Measurements from ENCODE around the gene ATG14. TPM values are rescaled to one million over a fixed set of nuclear protein-coding genes. Genes with fewer than 3 reads are reported as not detected.

Gene ATG14
- total and polyA plus RNA-seq, 2 of the 8 experiments (the other 6 are each of a cell fraction or from before 2014, with no cell fraction given), result 4.9 to 10.8 TPM

DNA sequence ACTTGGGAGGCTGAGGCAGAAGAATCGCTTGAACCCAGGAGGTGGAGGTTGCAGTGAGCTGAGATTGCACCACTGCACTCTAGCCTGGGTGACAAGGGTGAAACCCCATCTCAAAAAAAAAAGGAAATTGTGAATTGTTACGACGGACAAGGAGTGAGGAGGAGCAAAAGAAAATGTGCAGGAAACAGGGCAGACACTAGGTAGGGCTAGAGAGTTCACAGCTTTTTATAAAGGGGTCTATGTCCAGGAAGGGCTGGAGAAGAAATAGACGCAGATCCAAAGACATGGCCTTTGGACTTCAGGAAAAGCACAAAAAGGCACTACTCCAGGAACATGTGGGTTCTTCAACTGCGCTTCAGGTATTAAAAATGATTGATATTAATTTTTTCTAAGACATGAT is 34.4 kb downstream of the ATG14 start:
- no peak overlapping the region for H2BK5ac ChIP-seq (ENCODE audit: low read depth, low read length)
- H3K36me3 ChIP-seq (ENCODE audit: control insufficient read depth in 2 of 4, insufficient read depth in 4 of 4, low read length in 3 of 4), result peaks cover 7 to 34% (median 27%) of the 10 kb centered on the region in 4 experiments
- H3K14ac ChIP-seq (ENCODE audit: insufficient read length), result no peak overlapping the region
- H2AFZ ChIP-seq (ENCODE audit: low read length), result no peak overlapping the region
- no peaks in the 10 kb centered on the region for H3K4me1 ChIP-seq (replicated peaks in 1 of 4; ENCODE audit: control insufficient read depth in 3 of 4, insufficient read depth in 4 of 4, low read length in 3 of 4)
- no peaks in the 10 kb centered on the region for H3K23me2 ChIP-seq (ENCODE audit: low read depth, low read length)
- H3K79me2 ChIP-seq (ENCODE audit: control insufficient read depth in 1 of 2, insufficient read depth in 2 of 2, low read length in 2 of 2), result no peaks in the 10 kb centered on the region
- no peaks in the 10 kb centered on the region for H3K9me3 ChIP-seq (ENCODE audit: insufficient read depth in 2 of 2, low read depth in 1 of 2, low read length in 1 of 2)
- no peak overlapping the region for H3K18ac ChIP-seq (ENCODE audit: extremely low read depth, low read length)
- FAIRE-seq, result no peak
- H3K4ac ChIP-seq (replicated peaks; ENCODE audit: insufficient read length, low read depth, low read length), result no peak overlapping the region
- peak in 2 of 3 experiments; percentile 8 to 40; a peak in 2 of 4 replicates for TF ChIP-seq CTCF (IDR thresholded peaks at IDR 0.05; ENCODE audit: control extremely low read depth in 1 of 3, insufficient read depth in 1 of 3, low read depth in 1 of 3, low read length in 3 of 3)
- TF ChIP-seq RAD21 (IDR thresholded peaks at IDR 0.05 in 1 of 2, conservative IDR thresholded peaks at IDR 0.05 in 1 of 2; ENCODE audit: low read depth in 2 of 2, low read length in 2 of 2), result peak; percentile 6 to 17; a peak in 1 of 4 replicates
- no peak for TF ChIP-seq CBX8 (IDR thresholded peaks at IDR 0.05; ENCODE audit: borderline replicate concordance, low read depth, low read length)
- TF ChIP-seq POU5F1 (IDR thresholded peaks at IDR 0.05; ENCODE audit: low read depth, low read length), result no peak
- TF ChIP-seq PHF8 (conservative IDR thresholded peaks at IDR 0.05; ENCODE audit: low read depth, low read length), result no peak
- no peak overlapping the region for H2AK5ac ChIP-seq (ENCODE audit: low read depth, low read length)
- H2BK15ac ChIP-seq (ENCODE audit: low read length), result no peak overlapping the region
- no peak overlapping the region for H3K9ac ChIP-seq (replicated peaks in 1 of 4; ENCODE audit: extremely low read depth in 1 of 4, low read depth in 3 of 4, low read length in 3 of 4)
- H3K4me3 ChIP-seq (ENCODE audit: extremely low read depth in 1 of 4, insufficient read depth in 2 of 4, low read depth in 3 of 4, low read length in 4 of 4), result no peak overlapping the region
- H3K56ac ChIP-seq (replicated peaks; ENCODE audit: insufficient read length, low read depth, low read length), result no peak overlapping the region
- no peak overlapping the region for H4K5ac ChIP-seq (ENCODE audit: insufficient read length, low read depth, low read length)
- no peak overlapping the region for H3K23ac ChIP-seq (ENCODE audit: insufficient read length)
- no peak overlapping the region for H2BK12ac ChIP-seq (ENCODE audit: low read depth, low read length)
- no peak overlapping the region for H3K27ac ChIP-seq (ENCODE audit: low read depth, low read length)
- no peak overlapping the region for H3K4me2 ChIP-seq (ENCODE audit: insufficient read depth in 1 of 2, low read depth in 2 of 2, low read length in 2 of 2)
- no peak overlapping the region for H4K91ac ChIP-seq (replicated peaks; ENCODE audit: insufficient read length, low read length)
- H3K27me3 ChIP-seq (replicated peaks in 1 of 4; ENCODE audit: control insufficient read depth in 3 of 4, extremely low read depth in 1 of 4, insufficient read depth in 3 of 4, low read length in 3 of 4), result no peaks in the 10 kb centered on the region
- DNase-seq (ENCODE audit: low read depth in 1 of 2, low spot score in 2 of 2), result no peak
- no peak overlapping the region for H4K8ac ChIP-seq (ENCODE audit: extremely low read depth, insufficient read depth, low read length)
- H4K20me1 ChIP-seq (replicated peaks in 1 of 2; ENCODE audit: control insufficient read depth in 1 of 2, insufficient read depth in 2 of 2, low read length in 2 of 2), result peaks cover 0 to 1% of the 10 kb centered on the region in 2 experiments
- ChIA-PET CTCF (ENCODE audit: partially characterized antibody) (interaction anchor here (0.6 to 2.2 kb wide), 11 partner anchors 10 to 1525 kb away, joined by 3 to 14 read pairs (median 3); no protein-coding TSS in a partner anchor), POLR2A (ENCODE audit: partially characterized antibody) (interaction anchor here (1.5 kb wide), 1 partner anchor 15 kb away, joined by 3 read pairs; no protein-coding TSS in a partner anchor)
- no peak overlapping the region for H2BK20ac ChIP-seq (ENCODE audit: low read length)
- H2BK120ac ChIP-seq (replicated peaks; ENCODE audit: low read depth, low read length), result no peak overlapping the region
- no peaks in the 10 kb centered on the region for H3K79me1 ChIP-seq (ENCODE audit: low read depth, low read length)
- 83% methylated on average over 5 of the region's 5 CpGs; no CpG with 5 or more reads in 1 of the 2 experiments for WGBS, 2 experiments (ENCODE audit: extremely low coverage in 1 of 2, insufficient coverage in 1 of 2, insufficient read length in 1 of 2, insufficient replicate concordance in 2 of 2, low coverage in 1 of 2, low lambda C conversion rate in 2 of 2, missing lambda C conversion rate in 1 of 2)

Data from H1 (cell line).